ENCODE data around the gene ARHGAP24. TPM values are rescaled to one million over a fixed set of nuclear protein-coding genes. Genes with fewer than 3 reads are reported as not detected.
"Not testable (repeated sequence)": the region's sequence is repeated elsewhere in the genome, so short reads cannot be mapped to it uniquely, and the experiment has no call there.

Gene ARHGAP24
- total and polyA plus RNA-seq, 2 donors from 2014 or later, result 78.1 to 94.7 TPM

- no peak overlapping the region for H3K4me3 ChIP-seq (ENCODE audit: low read length in 3 of 3)
- intact Hi-C loops (cut with DNase I), result no loop called here
- no peaks in the 10 kb centered on the region for H3K36me3 ChIP-seq (ENCODE audit: control insufficient read depth in 2 of 3, insufficient read depth in 3 of 3, low read length in 3 of 3)
- H3K9ac ChIP-seq (ENCODE audit: low read length in 3 of 3), result no peak overlapping the region
- DNase-seq (no peak), FAIRE-seq (no peak)
- H3K27ac ChIP-seq (ENCODE audit: low read depth in 2 of 2, low read length in 2 of 2), result no peak overlapping the region
- H3K4me1 ChIP-seq (ENCODE audit: control insufficient read depth in 2 of 3, insufficient read depth in 2 of 3, low read depth in 1 of 3, low read length in 3 of 3), result no peaks in the 10 kb centered on the region
- H3K9me3 ChIP-seq (ENCODE audit: control insufficient read depth in 2 of 3, insufficient read depth in 1 of 3, low read length in 3 of 3), result no peaks in the 10 kb centered on the region
- H3K27me3 ChIP-seq (ENCODE audit: control insufficient read depth, insufficient read depth, low read length), result no peaks in the 10 kb centered on the region
- no peak for TF ChIP-seq CTCF (IDR thresholded peaks at IDR 0.05; ENCODE audit: borderline replicate concordance, extremely low read depth, insufficient read depth)
These were observed 24.6 kb downstream of the ARHGAP24 start for GRCh38 chr4:85499573-85499972.

- Histone ChIP-seq H3K27ac (ENCODE audit: low read depth in 2 of 2, low read length in 2 of 2) (no peak overlapping the region), H3K36me3 (ENCODE audit: control insufficient read depth in 2 of 3, insufficient read depth in 3 of 3, low read length in 3 of 3) (no peaks in the 10 kb centered on the region), H3K9me3 (ENCODE audit: control insufficient read depth in 2 of 3, insufficient read depth in 1 of 3, low read length in 3 of 3) (no peaks in the 10 kb centered on the region), H3K4me1 (ENCODE audit: control insufficient read depth in 2 of 3, insufficient read depth in 2 of 3, low read depth in 1 of 3, low read length in 3 of 3) (no peaks in the 10 kb centered on the region), H3K4me3 (ENCODE audit: low read length in 3 of 3) (no peak overlapping the region), H3K9ac (ENCODE audit: low read length in 3 of 3) (no peak overlapping the region), H3K27me3 (ENCODE audit: control insufficient read depth, insufficient read depth, low read length) (no peaks in the 10 kb centered on the region)
- no peak for FAIRE-seq
- intact Hi-C loops (cut with DNase I), result no loop called here
- TF ChIP-seq CTCF (IDR thresholded peaks at IDR 0.05; ENCODE audit: borderline replicate concordance, extremely low read depth, insufficient read depth), result no peak
- no peak for DNase-seq
These were observed 25.3 kb downstream of the ARHGAP24 start for GRCh38 chr4:85500110-85500867.

- FAIRE-seq; intact Hi-C loops (cut with DNase I): not testable (repeated sequence)
These were observed 26.2 kb downstream of the ARHGAP24 start for GRCh38 chr4:85501145-85501544.

GRCh38 chr4:85508654-85509053, 33.7 kb downstream of the ARHGAP24 start:
- intact Hi-C loops (cut with DNase I), result no loop called here
- FAIRE-seq, result no peak
- no peaks in the 10 kb centered on the region for H3K9me3 ChIP-seq (ENCODE audit: control insufficient read depth in 2 of 3, insufficient read depth in 1 of 3, low read length in 3 of 3)

More at GRCh38 chr4:85501145-85501544, 26.2 kb downstream of the ARHGAP24 start:
- not testable (repeated sequence) for H3K36me3 ChIP-seq (ENCODE audit: control insufficient read depth in 2 of 3, insufficient read depth in 3 of 3, low read length in 3 of 3); H3K4me3 ChIP-seq (ENCODE audit: low read length in 3 of 3); H3K27ac ChIP-seq (ENCODE audit: low read depth in 2 of 2, low read length in 2 of 2); H3K9ac ChIP-seq (ENCODE audit: low read length in 3 of 3); DNase-seq; H3K4me1 ChIP-seq (ENCODE audit: control insufficient read depth in 2 of 3, insufficient read depth in 2 of 3, low read depth in 1 of 3, low read length in 3 of 3); H3K27me3 ChIP-seq (ENCODE audit: control insufficient read depth, insufficient read depth, low read length); H3K9me3 ChIP-seq (ENCODE audit: control insufficient read depth in 2 of 3, insufficient read depth in 1 of 3, low read length in 3 of 3)

More at GRCh38 chr4:85508654-85509053, 33.7 kb downstream of the ARHGAP24 start:
- H3K27ac ChIP-seq (ENCODE audit: low read depth in 2 of 2, low read length in 2 of 2), result no peak overlapping the region
- H3K9ac ChIP-seq (ENCODE audit: low read length in 3 of 3), result no peak overlapping the region
- H3K27me3 ChIP-seq (ENCODE audit: control insufficient read depth, insufficient read depth, low read length), result no peaks in the 10 kb centered on the region
- no peak overlapping the region for H3K4me3 ChIP-seq (ENCODE audit: low read length in 3 of 3)
- DNase-seq, result no peak
- H3K4me1 ChIP-seq (ENCODE audit: control insufficient read depth in 2 of 3, insufficient read depth in 2 of 3, low read depth in 1 of 3, low read length in 3 of 3), result no peaks in the 10 kb centered on the region
- H3K36me3 ChIP-seq (ENCODE audit: control insufficient read depth in 2 of 3, insufficient read depth in 3 of 3, low read length in 3 of 3), result no peaks in the 10 kb centered on the region
- no peak for TF ChIP-seq CTCF (IDR thresholded peaks at IDR 0.05; ENCODE audit: borderline replicate concordance, extremely low read depth, insufficient read depth)
